ENCODE results near the gene NUDT14.

DNA sequence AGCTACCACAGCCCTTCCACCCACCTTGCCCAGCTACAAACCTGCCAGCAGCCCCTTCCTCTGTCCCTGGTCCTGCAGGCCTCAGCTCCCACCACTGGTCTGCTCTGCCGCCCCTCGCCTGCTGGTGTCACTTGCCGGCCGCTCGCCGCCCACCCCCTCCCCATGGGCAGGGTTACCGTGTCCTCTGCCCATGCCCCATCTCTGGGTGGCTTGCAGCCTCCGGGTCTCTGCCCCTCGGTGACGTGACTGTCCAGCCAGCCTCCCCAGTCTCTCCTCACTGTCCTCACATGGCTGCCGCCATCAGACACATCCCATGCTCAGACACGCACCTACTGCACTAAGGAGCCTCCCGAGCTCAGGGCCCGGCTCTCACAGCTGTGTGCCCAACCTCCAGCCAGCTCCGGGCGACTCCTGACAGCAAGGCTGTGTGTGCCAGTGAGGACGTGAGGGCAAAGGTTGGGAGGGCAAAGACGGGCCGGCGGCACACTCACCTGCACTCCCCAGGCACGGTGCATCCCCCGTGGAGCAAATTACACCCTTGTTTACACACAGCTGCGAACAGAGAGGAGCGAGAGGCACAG, 26.0 kb downstream of the NUDT14 start:
- TF ChIP-seq POLR2AphosphoS5 (IDR thresholded peaks at IDR 0.05), result no peak
- no peak for TF ChIP-seq POLR2A (IDR thresholded peaks at IDR 0.05)

Data from prostate gland (tissue), 1 donor.